PC-3 (cell line): ENCODE data around the gene ABTB2.

Experiments
- CTCF ChIP-seq: fragments of 300-600 bp; sonication (generic); conservative IDR thresholded peaks from 2 replicates; pipeline ENCODE4 v1.5.1; 2017; ENCODE audit warnings: antibody characterized with exemption, low read depth, mild to moderate bottlenecking, low read length
- EZH2 ChIP-seq: fragments of 300-600 bp; sonication (generic); IDR thresholded peaks from one replicate; pipeline ENCODE4 v1.6.1; 2017; ENCODE audit warnings: antibody characterized with exemption, mild to moderate bottlenecking, low read length; ENCODE audit not compliant: unreplicated experiment

- TF ChIP-seq CTCF: no peak
- no peak for TF ChIP-seq EZH2
Observed at GRCh38 chr11:34216706-34217105, 141.1 kb downstream of the ABTB2 start.
